Smooth muscle cell of the brain vasculature (primary cell): Measurements from ENCODE around the gene PDE6B.
"Not testable (repeated sequence)": the region's sequence is repeated elsewhere in the genome, so short reads cannot be mapped to it uniquely, and the experiment has no call there.

Experiments
- DNase-seq: peaks from one replicate; pipeline ENCODE4 v3.0.0-alpha.2; 2012; ENCODE audit warnings: low read depth, low spot score

Gene PDE6B

GRCh38 chr4:622071-622995, 3.0 kb upstream of the PDE6B start:
- DNase-seq: no peak

DNA sequence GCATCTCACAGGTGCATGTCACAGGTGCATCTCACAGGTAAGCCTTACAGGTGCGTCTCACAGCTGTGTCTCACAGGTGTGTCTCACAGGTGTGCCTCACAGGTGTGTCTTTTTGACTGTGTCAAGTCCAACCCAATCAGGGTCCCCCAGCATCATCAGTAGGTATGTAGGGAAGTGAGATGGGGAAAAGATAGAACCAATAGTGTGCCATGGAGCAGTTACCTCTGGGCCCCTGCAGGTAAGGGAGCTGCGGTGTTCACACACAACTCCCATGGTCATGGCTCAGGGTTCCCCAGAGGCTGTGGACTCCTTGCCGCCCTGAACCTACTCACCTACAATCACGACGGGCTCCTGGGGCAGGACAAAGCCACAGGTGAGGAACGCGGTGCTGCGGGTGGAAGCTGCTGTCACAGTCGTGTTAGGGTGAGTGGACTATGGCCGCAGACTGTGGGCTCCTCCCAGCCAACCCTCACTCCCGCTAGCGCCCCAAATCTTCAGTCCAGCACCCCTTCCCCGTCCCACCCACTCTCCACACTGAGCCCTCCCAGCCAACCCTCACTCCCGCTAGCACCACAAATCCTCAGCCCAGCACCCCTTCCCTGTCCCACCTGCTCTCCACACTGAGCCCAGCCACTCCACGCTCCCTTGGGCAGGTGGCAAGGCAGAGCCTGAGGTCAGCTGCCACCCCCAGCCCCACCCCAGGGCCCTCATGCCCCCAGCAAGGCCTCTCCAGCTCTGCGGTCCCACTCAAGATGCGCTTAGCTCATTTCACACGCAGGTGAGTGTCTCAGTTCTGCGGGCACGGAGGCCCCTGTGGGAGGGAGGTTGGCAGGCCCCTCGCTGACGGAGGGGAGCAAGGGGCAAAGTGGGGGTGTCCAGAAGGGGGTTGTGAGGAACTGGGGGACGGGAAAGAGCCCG, 2.1 kb upstream of the PDE6B start:
- DNase-seq: no peak

GRCh38 chr4:623914-624566, 1.3 kb upstream of the PDE6B start:
- DNase-seq: no peak

GRCh38 chr4:625631-626161, 323 bp downstream of the PDE6B start:
- DNase-seq: no peak

GRCh38 chr4:626201-627091, 1.1 kb downstream of the PDE6B start:
- DNase-seq: no peak

DNA sequence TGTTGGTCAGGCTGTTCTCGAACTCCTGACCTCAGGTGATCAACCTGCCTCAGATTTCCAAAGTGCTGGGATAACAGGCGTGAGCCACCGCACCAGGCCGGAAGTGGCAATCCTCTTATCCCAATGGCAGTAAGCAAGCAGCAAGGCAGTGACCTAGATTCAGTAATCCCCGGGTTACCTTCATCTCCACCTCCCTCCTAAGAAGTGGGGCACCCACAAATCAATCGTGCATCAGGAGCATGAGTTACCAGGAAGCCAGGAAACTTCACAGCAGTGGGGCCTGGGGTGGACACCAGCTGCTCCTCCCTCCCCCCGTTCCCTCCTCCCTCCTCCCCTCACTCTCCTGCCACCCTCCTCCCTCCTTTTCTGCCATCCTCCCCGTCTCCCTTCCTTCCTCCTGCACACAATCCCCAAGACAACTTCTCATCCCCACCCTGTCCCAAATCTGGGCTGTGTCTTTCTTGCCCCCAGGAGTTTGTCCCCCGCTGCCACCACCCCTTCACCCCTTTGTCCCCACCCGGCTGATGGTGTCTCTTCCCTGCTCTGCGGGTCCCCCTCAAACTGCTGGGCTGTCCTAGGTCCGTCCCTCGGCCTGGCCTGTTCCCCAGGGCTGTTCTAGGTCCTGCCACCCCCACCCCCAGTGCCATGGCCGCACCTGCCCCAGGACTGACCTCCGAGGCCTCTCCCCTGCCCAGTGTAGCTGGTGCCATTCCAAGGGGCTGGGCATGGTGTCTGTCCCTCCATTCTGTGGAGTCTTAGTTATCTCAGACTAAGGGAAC, 2.2 kb downstream of the PDE6B start:
- DNase-seq: no peak

DNA sequence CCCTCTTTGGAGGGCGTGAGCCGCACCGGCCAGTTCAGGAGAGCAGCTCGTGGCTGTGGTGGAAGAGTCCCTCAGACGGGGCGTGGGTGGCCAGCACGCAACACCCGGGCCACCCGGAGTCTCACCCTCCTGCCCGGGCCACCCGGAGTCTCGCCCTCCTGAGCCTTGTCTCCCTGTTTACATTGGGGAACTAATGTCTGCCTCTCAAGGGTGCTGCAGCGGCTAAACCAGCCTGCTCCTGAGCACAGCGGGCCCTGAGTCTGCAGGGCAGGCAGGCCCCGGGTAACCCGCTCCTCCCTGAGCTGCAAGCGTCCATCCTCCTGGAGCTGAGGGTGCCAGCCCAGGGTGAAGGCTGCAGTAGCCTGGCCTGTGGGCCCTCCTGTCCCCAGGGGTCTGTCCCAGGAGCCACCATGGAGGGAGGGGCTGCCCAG, 3.0 kb downstream of the PDE6B start:
- no peak for DNase-seq

DNA sequence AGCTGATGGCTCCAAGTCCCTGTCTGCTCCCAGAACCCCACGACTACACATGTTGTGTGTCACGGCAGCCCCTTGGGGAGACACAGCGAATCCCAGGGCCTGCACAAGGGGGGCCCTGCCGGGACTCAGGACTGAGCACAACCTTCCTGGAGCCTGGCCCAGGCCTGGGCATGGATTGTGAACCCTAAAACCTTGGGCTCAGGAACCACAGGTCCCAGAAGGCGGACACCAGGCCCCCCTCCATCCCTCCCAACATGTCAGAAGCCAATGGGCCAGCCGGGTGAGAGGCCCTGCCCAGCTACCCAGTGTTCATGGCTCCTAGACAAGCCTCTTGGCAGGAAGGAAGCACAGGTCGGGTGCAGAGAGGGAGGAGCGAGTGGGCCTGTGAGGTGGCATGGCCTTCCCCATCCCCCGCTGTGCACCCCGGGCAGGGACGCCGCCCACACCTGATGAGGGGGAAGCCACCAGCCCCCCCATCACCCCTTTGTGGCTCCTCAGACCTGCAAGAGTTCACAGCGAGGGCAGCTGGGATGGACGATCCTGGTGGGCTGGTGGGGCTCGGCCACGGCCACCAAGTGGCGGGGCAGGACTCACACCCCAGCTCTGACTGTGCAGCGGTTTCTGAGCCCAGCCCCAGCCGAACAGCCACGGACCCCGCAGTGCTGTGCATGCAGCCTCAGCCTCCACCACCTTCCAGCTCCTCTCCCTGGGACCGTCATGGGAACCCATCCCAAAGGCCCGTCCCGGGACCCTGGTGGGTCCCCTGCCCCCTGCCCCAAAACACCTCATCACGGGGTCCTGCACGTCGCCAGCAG, 3.7 kb downstream of the PDE6B start:
- DNase-seq: no peak

DNA sequence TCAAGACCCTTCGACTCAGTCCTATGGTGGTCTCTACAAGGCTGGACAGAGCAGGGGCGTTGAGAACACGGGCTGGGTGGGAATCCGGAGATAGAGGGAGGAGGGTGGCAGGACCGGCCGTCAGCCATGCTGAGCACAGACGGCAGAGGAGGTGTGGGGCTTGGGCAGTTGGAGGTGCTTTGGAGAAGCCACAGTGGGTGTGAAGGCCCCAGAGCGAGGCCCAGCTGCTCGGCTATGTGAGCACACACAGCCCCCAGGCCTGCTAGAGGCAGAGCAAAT, 4.2 kb downstream of the PDE6B start:
- DNase-seq: no peak

- no peak for DNase-seq
These were observed 4.7 kb downstream of the PDE6B start for GRCh38 chr4:629915-630641.

DNA sequence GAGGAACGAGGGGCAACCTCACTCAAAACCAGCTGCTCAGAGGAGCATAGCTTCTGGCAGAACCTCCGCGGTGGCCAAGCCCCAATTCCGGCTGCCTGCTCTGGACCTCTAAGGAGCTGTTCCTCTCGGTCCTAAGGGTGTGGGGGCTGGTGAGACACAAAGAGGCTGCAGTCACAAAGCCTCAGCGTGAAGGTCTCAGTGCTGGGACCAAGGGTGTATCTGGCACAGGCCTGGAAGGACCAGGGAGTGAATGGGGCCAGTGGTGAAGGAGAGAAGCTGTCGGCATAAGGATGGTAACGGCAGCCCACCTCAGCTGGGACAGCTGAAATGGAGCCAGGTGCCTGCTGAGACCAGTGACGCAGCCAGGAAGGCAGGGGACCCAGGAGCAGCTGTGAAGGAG, 5.3 kb downstream of the PDE6B start:
- DNase-seq: no peak

DNA sequence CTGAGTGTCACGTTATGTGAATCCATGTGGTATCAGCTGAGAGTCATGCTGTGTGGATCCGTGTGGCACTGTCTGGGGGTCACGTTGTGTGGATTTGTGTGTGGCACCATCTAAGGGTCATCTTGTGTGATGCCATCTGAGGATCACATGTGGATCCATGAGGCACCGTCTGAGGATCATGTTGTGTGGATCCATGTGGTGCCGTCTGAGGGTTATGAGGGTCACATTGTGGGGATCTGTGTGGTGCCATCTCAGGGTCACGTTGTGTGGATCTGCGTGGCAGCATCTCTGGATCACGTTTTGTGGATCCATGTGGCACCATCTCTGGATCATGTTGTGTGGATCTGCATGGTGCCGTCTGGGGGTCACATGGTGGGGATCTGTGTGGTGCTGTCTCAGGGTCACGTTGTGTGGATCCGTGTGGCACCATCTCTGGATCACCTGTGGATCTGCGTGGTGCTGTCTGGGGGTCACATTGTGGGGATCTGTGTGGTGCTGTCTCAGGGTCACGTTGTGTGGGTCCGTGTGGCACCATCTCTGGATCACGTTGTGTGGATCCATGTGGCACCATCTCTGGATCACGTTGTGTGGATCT, 6.9 kb downstream of the PDE6B start:
- no peak for DNase-seq

GRCh38 chr4:632926-633325, 7.6 kb downstream of the PDE6B start:
- no peak for DNase-seq

GRCh38 chr4:633406-633805, 8.0 kb downstream of the PDE6B start:
- no peak for DNase-seq

GRCh38 chr4:633976-634598, 8.7 kb downstream of the PDE6B start:
- no peak for DNase-seq

- DNase-seq: no peak
These were observed 9.2 kb downstream of the PDE6B start for GRCh38 chr4:634599-634985.

DNA sequence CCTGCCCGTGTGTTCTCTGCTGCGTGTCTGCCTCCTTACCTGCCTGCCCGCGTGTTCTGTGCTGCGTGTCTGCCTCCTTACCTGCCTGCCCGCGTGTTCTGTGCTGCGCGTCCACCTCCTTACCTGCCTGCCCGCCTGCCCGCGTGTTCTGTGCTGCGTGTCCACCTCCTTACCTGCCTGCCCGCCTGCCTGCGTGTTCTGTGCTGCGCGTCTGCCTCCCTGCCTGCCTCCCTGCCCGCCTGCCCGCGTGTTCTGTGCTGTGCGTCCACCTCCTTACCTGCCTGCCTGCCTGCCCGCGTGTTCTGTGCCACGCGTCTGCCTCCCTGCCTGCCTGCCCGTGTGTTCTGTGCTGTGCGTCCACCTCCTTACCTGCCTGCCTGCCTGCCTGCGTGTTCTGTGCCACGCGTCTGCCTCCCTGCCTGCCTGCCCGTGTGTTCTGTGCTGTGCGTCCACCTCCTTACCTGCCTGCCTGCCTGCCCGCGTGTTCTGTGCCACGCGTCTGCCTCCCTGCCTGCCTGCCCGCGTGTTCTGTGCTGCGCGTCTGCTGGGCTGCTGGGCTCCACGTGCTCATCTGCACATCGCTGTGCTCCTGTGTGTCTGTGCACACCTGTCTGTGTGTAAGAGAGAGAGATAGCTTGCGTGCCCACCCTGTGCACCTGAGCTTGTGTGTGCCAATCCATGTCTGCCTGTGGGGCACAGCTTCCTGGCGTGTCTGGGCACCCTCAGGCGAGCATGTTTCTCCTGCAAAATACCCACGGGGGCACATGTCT, 9.9 kb downstream of the PDE6B start:
- not testable (repeated sequence) for DNase-seq
